Measurements from ENCODE around the gene PRELID1.
"Not testable (repeated sequence)": the region's sequence is repeated elsewhere in the genome, so short reads cannot be mapped to it uniquely, and the experiment has no call there.

PRELID1 gene

GRCh38 chr5:177300236-177300880, 3.2 kb upstream of the PRELID1 start:
- no peak for FAIRE-seq

GRCh38 chr5:177300951-177301350, 2.6 kb upstream of the PRELID1 start:
- FAIRE-seq, result no peak

- no peak for FAIRE-seq
Measured at GRCh38 chr5:177301503-177302165, 2.0 kb upstream of the PRELID1 start.

- FAIRE-seq, result no peak
Measured at GRCh38 chr5:177302354-177303110, 1.1 kb upstream of the PRELID1 start.

- no peak for FAIRE-seq
Measured at GRCh38 chr5:177303925-177304391, 359 bp downstream of the PRELID1 start.

- FAIRE-seq, result no peak
Measured at GRCh38 chr5:177304392-177305119, 957 bp downstream of the PRELID1 start.

- not testable (repeated sequence) for FAIRE-seq
Measured at GRCh38 chr5:177306103-177306640, 2.6 kb downstream of the PRELID1 start.

GRCh38 chr5:177306674-177307543, 3.3 kb downstream of the PRELID1 start:
- FAIRE-seq, result no peak

- no peak for FAIRE-seq
Measured at GRCh38 chr5:177307544-177308363, 4.2 kb downstream of the PRELID1 start.

- FAIRE-seq, result no peak
Measured at GRCh38 chr5:177308740-177309139, 5.1 kb downstream of the PRELID1 start.

GRCh38 chr5:177309351-177310191, 6.0 kb downstream of the PRELID1 start:
- FAIRE-seq, result no peak

- no peak for FAIRE-seq
Measured at GRCh38 chr5:177310332-177310731, 6.7 kb downstream of the PRELID1 start.

- FAIRE-seq, result no peak
Measured at GRCh38 chr5:177310757-177311391, 7.3 kb downstream of the PRELID1 start.

- no peak for FAIRE-seq
Measured at GRCh38 chr5:177311392-177311722, 7.8 kb downstream of the PRELID1 start.

GRCh38 chr5:177311723-177312648, 8.4 kb downstream of the PRELID1 start, which contains the start of gene MXD3:
TSS of gene MXD3 (minus strand) at chr5:177311898. CDS start at chr5:177311830, 68 bp downstream.
- FAIRE-seq, result no peak

GRCh38 chr5:177312649-177313181, 9.1 kb downstream of the PRELID1 start:
- no peak for FAIRE-seq

- FAIRE-seq, result no peak
Measured at GRCh38 chr5:177313561-177314259, 10.1 kb downstream of the PRELID1 start.

All from islet of Langerhans (tissue), 1 donor.